Mammary epithelial cell (primary cell): ENCODE measurements around the gene WDTC1.

ENCODE experiments used
- CTCF ChIP-seq, 2 donors: IDR thresholded peaks in 1 of 2; conservative IDR thresholded peaks in 1 of 2; 2 replicates each; pipeline ENCODE4 v1.5.1; 2011 to 2012; ENCODE audit warnings: inconsistent platforms in 2 of 2, low read length in 2 of 2, mild to moderate bottlenecking in 2 of 2, control low read depth in 1 of 2, low read depth in 1 of 2; ENCODE audit not compliant: insufficient read depth in 1 of 2; ENCODE audit errors: extremely low read depth in 1 of 2
- EZH2 ChIP-seq: IDR thresholded peaks from 2 replicates; pipeline ENCODE4 v1.6.1; 2012; ENCODE audit warnings: low read length, inconsistent platforms, borderline replicate concordance

GRCh38 chr1:27327964-27328363, 93.5 kb downstream of the WDTC1 start:
- TF ChIP-seq CTCF (conservative IDR thresholded peaks at IDR 0.05 in 1 of 2, IDR thresholded peaks at IDR 0.05 in 1 of 2; ENCODE audit: extremely low read depth in 1 of 2, insufficient read depth in 1 of 2, low read depth in 1 of 2, low read length in 2 of 2) (no peak), EZH2 (no peak)
